Measurements from ENCODE around the gene LIFR. TPM values are rescaled to one million over a fixed set of nuclear protein-coding genes. Genes with fewer than 3 reads are reported as not detected.

The LIFR gene
- total RNA-seq, 2 donors from 2014 or later = 68.5 to 120 TPM

- 0% methylated on average over 54 of the region's 68 CpGs for WGBS
- no peak for DNase-seq (ENCODE audit: low spot score)
- H3K4me3 ChIP-seq = peak overlapping the region; percentile 90 to 96
- no peaks in the 10 kb centered on the region for H3K4me1 ChIP-seq (replicated peaks)
- H3K36me3 ChIP-seq = no peaks in the 10 kb centered on the region
- no peaks in the 10 kb centered on the region for H3K27me3 ChIP-seq (replicated peaks; ENCODE audit: insufficient read depth)
- H3K9me3 ChIP-seq = no peaks in the 10 kb centered on the region
- intact Hi-C loops (cut with DNase I) = loop anchor here (5.0 to 10.0 kb wide), 3 partner anchors 109 to 249 kb away; no protein-coding TSS in a partner anchor
- peak overlapping the region; percentile 87 to 99 for H3K27ac ChIP-seq
- no peak for TF ChIP-seq CTCF (IDR thresholded peaks at IDR 0.05)
- no peak for TF ChIP-seq POLR2A (IDR thresholded peaks at IDR 0.05)
- TF ChIP-seq POLR2AphosphoS5 (IDR thresholded peaks at IDR 0.05) = no peak
Observed at GRCh38 chr5:38556088-38556598, 303 bp downstream of the LIFR start.

- Histone ChIP-seq H3K27me3 (replicated peaks; ENCODE audit: insufficient read depth) (no peaks in the 10 kb centered on the region), H3K4me3 (peak overlapping the region; percentile 90 to 96), H3K36me3 (no peaks in the 10 kb centered on the region), H3K27ac (peak overlapping the region; percentile 87 to 99), H3K4me1 (replicated peaks) (no peaks in the 10 kb centered on the region), H3K9me3 (no peaks in the 10 kb centered on the region)
- TF ChIP-seq CTCF (IDR thresholded peaks at IDR 0.05) (no peak), POLR2AphosphoS5 (IDR thresholded peaks at IDR 0.05) (peak; percentile 15), POLR2A (IDR thresholded peaks at IDR 0.05) (no peak)
- intact Hi-C loops (cut with DNase I) = loop anchor here (5.0 to 10.0 kb wide), 3 partner anchors 108 to 249 kb away; no protein-coding TSS in a partner anchor
- WGBS = 9% methylated on average over 11 of the region's 11 CpGs
- no peak for DNase-seq (ENCODE audit: low spot score)
Observed at GRCh38 chr5:38555354-38556087, 925 bp downstream of the LIFR start.

- intact Hi-C loops (cut with DNase I) = loop anchor here (5.0 to 10.0 kb wide), 4 partner anchors 88 to 250 kb away; no protein-coding TSS in a partner anchor
- WGBS = 13% methylated on average over 4 of the region's 4 CpGs
Observed at GRCh38 chr5:38554861-38555260, 1.6 kb downstream of the LIFR start.

GRCh38 chr5:38554403-38554802 is 2.0 kb downstream of the LIFR start:
- Histone ChIP-seq H3K9me3 (no peaks in the 10 kb centered on the region), H3K36me3 (no peaks in the 10 kb centered on the region), H3K27ac (peak overlapping the region; percentile 87 to 99), H3K4me3 (peak overlapping the region; percentile 90 to 96), H3K27me3 (replicated peaks; ENCODE audit: insufficient read depth) (no peaks in the 10 kb centered on the region), H3K4me1 (replicated peaks) (no peaks in the 10 kb centered on the region)
- intact Hi-C loops (cut with DNase I) = loop anchor here (5.0 to 10.0 kb wide), 2 partner anchors 87 to 250 kb away; no protein-coding TSS in a partner anchor
- no peak for DNase-seq (ENCODE audit: low spot score)
- TF ChIP-seq POLR2AphosphoS5 (IDR thresholded peaks at IDR 0.05) = no peak
- TF ChIP-seq CTCF (IDR thresholded peaks at IDR 0.05) = no peak
- TF ChIP-seq POLR2A (IDR thresholded peaks at IDR 0.05) = no peak
- 56% methylated on average over 3 of the region's 3 CpGs for WGBS

More at GRCh38 chr5:38554861-38555260, 1.6 kb downstream of the LIFR start:
- TF ChIP-seq POLR2AphosphoS5 (IDR thresholded peaks at IDR 0.05) = no peak
- no peak for TF ChIP-seq CTCF (IDR thresholded peaks at IDR 0.05)
- TF ChIP-seq POLR2A (IDR thresholded peaks at IDR 0.05) = no peak
- Histone ChIP-seq H3K27ac (peak overlapping the region; percentile 87 to 99), H3K36me3 (no peaks in the 10 kb centered on the region), H3K27me3 (replicated peaks; ENCODE audit: insufficient read depth) (no peaks in the 10 kb centered on the region), H3K9me3 (no peaks in the 10 kb centered on the region), H3K4me1 (replicated peaks) (no peaks in the 10 kb centered on the region), H3K4me3 (peak overlapping the region; percentile 90 to 96)
- no peak for DNase-seq (ENCODE audit: low spot score)

All from prostate gland (tissue), 2 donors.